B cell (primary cell): ENCODE results near the gene OGT.

Experiments
- CTCF ChIP-seq: fragments of 200-600 bp; IDR thresholded peaks from one replicate; pipeline ENCODE4 v1.8.0; 2022; ENCODE audit warnings: antibody characterized with exemption, mild to moderate bottlenecking
- EZH2 ChIP-seq: IDR thresholded peaks from 2 replicates; pipeline ENCODE4 v1.6.1; 2012; ENCODE audit warnings: borderline replicate concordance, low read depth, mild to moderate bottlenecking, moderate library complexity, low read length; ENCODE audit not compliant: insufficient read depth, poor library complexity, severe bottlenecking

GRCh38 chrX:71515038-71515396 is 17.9 kb upstream of the OGT start:
- no peak for TF ChIP-seq CTCF
- no peak for TF ChIP-seq EZH2
